ENCODE results near the gene AP1S1.

AP1S1 gene

GRCh38 chr7:101133621-101134398 is 20.5 kb upstream of the AP1S1 start:
- Histone ChIP-seq H3K9ac (ENCODE audit: low read length) (no peak overlapping the region), H3K79me2 (ENCODE audit: insufficient read depth, low read length) (no peaks in the 10 kb centered on the region), H3K9me3 (ENCODE audit: low read length) (no peaks in the 10 kb centered on the region), H3K27ac (ENCODE audit: low read depth, low read length, poor library complexity, severe bottlenecking) (no peak overlapping the region), H3K36me3 (ENCODE audit: insufficient read depth, low read length) (no peaks in the 10 kb centered on the region), H3K4me2 (ENCODE audit: low read length) (no peak overlapping the region), H2AFZ (ENCODE audit: low read length) (no peak overlapping the region), H4K20me1 (ENCODE audit: insufficient read depth, low read length) (no peaks in the 10 kb centered on the region), H3F3A (ENCODE audit: insufficient read depth, low read length) (no peaks in the 10 kb centered on the region), H3K27me3 (ENCODE audit: insufficient read depth, low read length) (0 out of 2 replicates have a peak, but pooled peaks cover 5% of the 10 kb centered on the region), H3K4me1 (ENCODE audit: insufficient read depth, low read length, severe bottlenecking) (peaks cover 4% of the 10 kb centered on the region), H3K9me2 (ENCODE audit: low read depth, low read length) (no peaks in the 10 kb centered on the region), H3K4me3 (ENCODE audit: low read depth, low read length, poor library complexity, severe bottlenecking) (no peak overlapping the region)
- TF ChIP-seq CTCF (IDR thresholded peaks at IDR 0.05; ENCODE audit: low read length) = no peak
- 0 out of 2 replicates have a peak, but pooled peaks have one; percentile 54 for TF ChIP-seq EZH2 (IDR thresholded peaks at IDR 0.05; ENCODE audit: borderline replicate concordance, low read length)

GRCh38 chr7:101134399-101134980 is 19.8 kb upstream of the AP1S1 start:
- Histone ChIP-seq H3K27ac (ENCODE audit: low read depth, low read length, poor library complexity, severe bottlenecking) (no peak overlapping the region), H3F3A (ENCODE audit: insufficient read depth, low read length) (no peaks in the 10 kb centered on the region)
- no peak for TF ChIP-seq EZH2 (IDR thresholded peaks at IDR 0.05; ENCODE audit: borderline replicate concordance, low read length)
- TF ChIP-seq CTCF (IDR thresholded peaks at IDR 0.05; ENCODE audit: low read length) = no peak

GRCh38 chr7:101137651-101138212 is 16.5 kb upstream of the AP1S1 start:
- H3K27me3 ChIP-seq (ENCODE audit: insufficient read depth, low read length) = peaks cover 12% of the 10 kb centered on the region; the same call in 1 of the 2 replicates
- no peak overlapping the region for H2AFZ ChIP-seq (ENCODE audit: low read length)
- H3K9ac ChIP-seq (ENCODE audit: low read length) = no peak overlapping the region
- H3K36me3 ChIP-seq (ENCODE audit: insufficient read depth, low read length) = no peaks in the 10 kb centered on the region
- no peak for TF ChIP-seq EZH2 (IDR thresholded peaks at IDR 0.05; ENCODE audit: borderline replicate concordance, low read length)
- TF ChIP-seq CTCF (IDR thresholded peaks at IDR 0.05; ENCODE audit: low read length) = no peak
- H3K4me2 ChIP-seq (ENCODE audit: low read length) = no peak overlapping the region
- H3K79me2 ChIP-seq (ENCODE audit: insufficient read depth, low read length) = no peaks in the 10 kb centered on the region
- peaks cover 4% of the 10 kb centered on the region for H3K4me1 ChIP-seq (ENCODE audit: insufficient read depth, low read length, severe bottlenecking)
- H3K9me3 ChIP-seq (ENCODE audit: low read length) = no peaks in the 10 kb centered on the region
- no peaks in the 10 kb centered on the region for H3K9me2 ChIP-seq (ENCODE audit: low read depth, low read length)
- no peaks in the 10 kb centered on the region for H3F3A ChIP-seq (ENCODE audit: insufficient read depth, low read length)
- H3K27ac ChIP-seq (ENCODE audit: low read depth, low read length, poor library complexity, severe bottlenecking) = no peak overlapping the region
- H3K4me3 ChIP-seq (ENCODE audit: low read depth, low read length, poor library complexity, severe bottlenecking) = no peak overlapping the region
- no peaks in the 10 kb centered on the region for H4K20me1 ChIP-seq (ENCODE audit: insufficient read depth, low read length)

More at GRCh38 chr7:101134399-101134980, 19.8 kb upstream of the AP1S1 start:
- no peaks in the 10 kb centered on the region for H3K9me2 ChIP-seq (ENCODE audit: low read depth, low read length)
- no peaks in the 10 kb centered on the region for H4K20me1 ChIP-seq (ENCODE audit: insufficient read depth, low read length)
- peaks cover 4% of the 10 kb centered on the region for H3K4me1 ChIP-seq (ENCODE audit: insufficient read depth, low read length, severe bottlenecking)
- no peak overlapping the region for H3K4me3 ChIP-seq (ENCODE audit: low read depth, low read length, poor library complexity, severe bottlenecking)
- no peak overlapping the region for H2AFZ ChIP-seq (ENCODE audit: low read length)
- H3K9me3 ChIP-seq (ENCODE audit: low read length) = no peaks in the 10 kb centered on the region
- no peak overlapping the region for H3K9ac ChIP-seq (ENCODE audit: low read length)
- H3K79me2 ChIP-seq (ENCODE audit: insufficient read depth, low read length) = no peaks in the 10 kb centered on the region
- H3K27me3 ChIP-seq (ENCODE audit: insufficient read depth, low read length) = 0 out of 2 replicates have a peak, but pooled peaks cover 5% of the 10 kb centered on the region
- no peaks in the 10 kb centered on the region for H3K36me3 ChIP-seq (ENCODE audit: insufficient read depth, low read length)
- H3K4me2 ChIP-seq (ENCODE audit: low read length) = no peak overlapping the region

Data from OCI-LY1 (cell line).